Ramos (cell line): Measurements from ENCODE around the gene BIRC7.

Experiments used
- in situ Hi-C: fragments of 300-500 bp; cut with MboI; formaldehyde crosslinking; loops from one replicate; pipeline ENCODE4 v1.14.3; 2022; ENCODE audit warnings: low sequenced_read_pairs; ENCODE audit not compliant: unreplicated experiment

BIRC7 gene

GRCh38 chr20:63289311-63290135, 53.8 kb downstream of the BIRC7 start:
- in situ Hi-C loops, result no loop called here
